Camera-type eye (tissue), 1 donor: ENCODE results near the gene KRT5. TPM values are rescaled to one million over a fixed set of nuclear protein-coding genes. Genes with fewer than 3 reads are reported as not detected.

Experiments
- total RNA-seq: library from RNA; depleted of rRNA; stranded (reverse); fragments of >200 nt; gene quantifications from one replicate; pipeline ENCODE4 v1.2.3, GENCODE V29; 2014

Gene KRT5
- total RNA-seq, result 182 TPM

DNA sequence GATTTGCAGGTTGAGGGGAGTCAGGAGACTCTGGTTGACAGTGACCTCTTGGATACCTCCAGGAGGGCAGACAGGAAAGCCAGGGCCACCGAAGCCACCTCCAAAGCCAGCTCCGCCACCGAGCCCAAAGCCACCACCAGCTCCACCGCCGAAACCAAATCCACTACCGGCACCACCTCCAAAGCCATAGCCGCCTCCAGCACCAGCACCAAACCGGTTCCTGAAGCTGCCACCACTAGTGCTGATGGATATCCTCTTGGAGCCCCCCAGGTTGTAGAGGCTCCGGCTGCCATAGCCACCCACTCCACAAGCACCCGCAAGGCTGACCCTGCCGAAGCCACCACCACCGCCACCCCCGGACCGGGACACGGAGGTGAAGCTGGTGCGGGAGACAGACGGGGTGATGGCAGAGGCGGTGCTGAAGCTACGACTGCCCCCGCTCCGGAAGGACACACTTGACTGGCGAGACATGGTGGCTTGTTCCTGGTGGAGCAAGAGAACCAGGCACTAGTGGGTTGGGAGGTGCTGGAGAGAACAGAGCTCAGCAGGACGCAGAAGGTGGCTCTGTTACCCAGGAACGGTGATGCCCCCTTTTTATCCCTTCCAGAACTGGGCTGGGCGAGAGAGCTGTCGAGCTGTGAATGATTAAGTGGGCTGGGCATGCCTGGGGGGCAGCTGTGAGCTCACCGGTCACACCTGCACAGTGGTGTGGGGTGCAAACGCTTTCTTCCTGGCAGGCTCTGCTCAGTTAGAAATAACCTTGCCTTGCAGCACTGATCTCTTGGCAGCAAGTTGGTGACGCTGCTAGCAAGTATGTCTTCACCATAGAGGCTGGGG is at the start of gene KRT5:
KRT5 (minus strand) TSS at position 569 of the 837 bp plus-strand sequence; CDS start at position 471, 98 bp downstream.

DNA sequence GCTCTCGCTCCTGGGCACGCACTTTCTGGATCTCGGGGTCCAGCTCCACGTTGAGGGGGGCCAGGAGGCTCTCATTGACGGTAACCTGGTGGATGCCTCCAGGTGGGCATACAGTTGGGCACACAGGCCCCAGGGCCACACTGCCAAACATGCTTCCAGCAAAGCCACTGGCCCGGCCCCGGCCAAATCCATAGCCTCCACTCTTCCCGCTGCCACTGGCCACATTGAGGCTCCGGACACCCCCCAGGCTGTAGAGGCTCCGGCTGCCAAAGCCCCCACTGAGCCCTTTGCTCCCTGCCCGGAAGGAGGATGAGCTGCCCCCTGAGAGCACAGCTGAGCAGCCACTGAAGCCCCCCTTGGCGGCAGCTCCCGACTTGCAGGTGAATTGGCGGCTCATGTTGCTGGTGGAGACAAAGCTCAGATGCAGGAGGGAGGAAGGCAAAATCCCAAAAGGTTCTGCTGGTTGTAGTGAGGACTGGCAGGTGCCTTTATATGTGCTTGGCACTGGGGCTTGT is 32.5 kb upstream of the KRT5 start, which contains the start of gene KRT71:
KRT71 (minus strand) TSS at position 465 of the 515 bp plus-strand sequence; CDS start at position 397, 68 bp downstream.

DNA sequence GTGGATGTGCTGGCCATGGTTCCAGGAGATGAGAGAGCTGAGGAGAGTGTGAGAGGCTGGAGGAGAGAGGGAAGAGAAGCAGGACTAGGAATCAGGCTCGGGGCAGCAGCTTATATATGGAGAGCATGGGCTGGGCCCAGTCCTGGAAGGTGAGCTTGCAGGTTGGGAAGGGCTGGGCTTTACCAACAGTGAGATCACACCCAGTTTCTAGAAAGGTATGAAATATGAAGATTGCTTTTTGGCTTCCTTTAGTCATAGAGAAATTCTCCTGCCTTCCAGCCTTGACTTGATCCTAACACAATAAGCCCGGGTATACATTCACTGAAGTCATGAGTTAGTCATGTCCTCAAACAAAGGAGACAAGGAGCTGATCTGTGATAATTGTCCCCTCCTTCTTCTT is 27.0 kb downstream of the KRT5 start, which contains the start of gene KRT6A:
KRT6A (minus strand) TSS at position 86 of the 400 bp plus-strand sequence; CDS start at position 17, 69 bp downstream.

DNA sequence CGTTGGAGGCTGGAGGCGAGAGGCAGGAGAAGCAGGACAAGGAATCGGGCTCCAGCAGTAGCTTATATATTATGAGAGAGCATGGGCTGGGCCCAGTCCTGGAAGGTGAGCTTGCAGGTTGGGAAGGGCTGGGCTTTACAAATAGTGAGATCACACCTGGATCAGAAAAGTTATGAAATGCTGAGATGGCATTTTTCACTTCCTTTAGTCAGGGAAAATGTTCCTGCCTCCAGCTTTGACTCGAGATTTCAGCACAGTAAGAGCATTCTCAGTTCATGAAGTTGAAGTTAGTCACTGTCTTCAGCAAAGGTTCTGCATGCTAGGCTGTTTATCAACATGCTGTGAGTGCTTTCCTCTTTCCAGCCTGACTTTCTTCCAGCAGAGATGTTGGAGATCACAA is 46.4 kb downstream of the KRT5 start, which contains the start of gene KRT6C:
KRT6C (minus strand) TSS at position 38 of the 400 bp plus-strand sequence. CDS start 68 bp downstream, outside the sequence.

Other genes with a start within 250 kb of the KRT5 start
- gene KRT86, start 245.7 kb downstream of the KRT5 start, total RNA-seq, result not detected
- gene KRT81, start 228.9 kb downstream of the KRT5 start, total RNA-seq, result 0.22 TPM
- gene KRT83, start 199.0 kb downstream of the KRT5 start, total RNA-seq, result not detected
- gene KRT85, start 152.9 kb downstream of the KRT5 start, total RNA-seq, result 0.27 TPM
- gene KRT84, start 134.7 kb downstream of the KRT5 start, total RNA-seq, result not detected
- gene KRT82, start 114.1 kb downstream of the KRT5 start, total RNA-seq, result not detected
- 0.71 TPM for gene KRT75, start 86.0 kb downstream of the KRT5 start, total RNA-seq
- 1.2 TPM for gene KRT6B, start 68.2 kb downstream of the KRT5 start, total RNA-seq
- gene KRT6C, start 46.6 kb downstream of the KRT5 start, total RNA-seq, result not detected
- gene KRT6A, start 27.1 kb downstream of the KRT5 start, total RNA-seq, result 1.2 TPM
- gene KRT71, start 32.8 kb upstream of the KRT5 start, total RNA-seq, result 0.77 TPM
- gene KRT74, start 53.4 kb upstream of the KRT5 start, total RNA-seq, result not detected
- gene KRT72, start 81.1 kb upstream of the KRT5 start, total RNA-seq, result not detected
- not detected for gene KRT73, start 98.2 kb upstream of the KRT5 start, total RNA-seq
- not detected for gene KRT2, start 131.8 kb upstream of the KRT5 start, total RNA-seq
- 0.82 TPM for gene KRT1, start 160.0 kb upstream of the KRT5 start, total RNA-seq
- gene KRT77, start 183.1 kb upstream of the KRT5 start, total RNA-seq, result 1.2 TPM